A549 treated with Mapracorat at 1 μM for 4 hours (cell line): ENCODE data around the gene HLA-C. TPM values are rescaled to one million over a fixed set of nuclear protein-coding genes. Genes with fewer than 3 reads are reported as not detected.

Source experiments
- total RNA-seq: library from RNA; stranded (reverse); fragments of 200-300 nt; extraction: Qiagen RNA extraction; gene quantifications from 5 replicates; pipeline ENCODE4 v1.2.3, GENCODE V29; 2022

The HLA-C gene
- total RNA-seq: 40.6 to 57.1 TPM (median 52.8 TPM) in 5 replicates

DNA sequence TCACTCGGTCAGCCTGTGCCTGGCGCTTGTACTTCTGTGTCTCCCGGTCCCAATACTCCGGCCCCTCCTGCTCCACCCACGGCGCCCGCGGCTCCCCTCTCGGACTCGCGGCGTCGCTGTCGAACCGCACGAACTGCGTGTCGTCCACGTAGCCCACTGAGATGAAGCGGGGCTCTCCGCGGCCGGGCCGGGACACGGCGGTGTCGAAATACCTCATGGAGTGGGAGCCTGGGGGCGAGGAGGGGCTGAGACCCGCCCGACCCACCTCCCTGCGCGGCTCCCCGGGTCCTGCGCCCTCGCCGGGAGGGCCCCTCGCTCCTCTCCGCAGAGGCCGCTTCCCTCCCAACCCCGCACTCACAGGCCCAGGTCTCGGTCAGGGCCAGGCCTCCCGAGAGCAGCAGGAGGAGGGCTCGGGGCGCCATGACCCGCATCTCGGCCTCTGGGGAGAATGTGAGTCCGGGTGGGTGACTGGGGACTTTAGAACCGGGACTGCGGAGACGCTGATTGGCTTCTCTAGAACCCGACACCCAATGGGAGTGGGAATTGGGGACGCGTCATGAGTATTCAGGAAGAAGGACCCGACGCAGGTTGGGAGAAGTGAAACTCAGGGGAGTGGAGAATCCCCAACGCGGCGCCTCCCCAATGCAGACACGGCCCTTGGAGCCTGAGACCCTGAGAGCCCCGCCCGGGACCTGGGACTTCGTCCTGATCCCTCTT is at the start of gene HLA-C:
TSS of gene HLA-C (minus strand) at position 452 of the 717 bp plus-strand sequence. CDS start at position 431, 21 bp downstream.

Other genes with a start within 250 kb of the HLA-C start
- not detected in 5 replicates for gene C6orf15, start 159.5 kb downstream of the HLA-C start, total RNA-seq
- gene PSORS1C1, start 157.3 kb downstream of the HLA-C start, total RNA-seq: 4.2 to 5.7 TPM (median 4.4 TPM) in 5 replicates
- 0.05 TPM in 1 of 5 replicates, not detected in the others for gene CDSN, start 151.6 kb downstream of the HLA-C start, total RNA-seq
- gene PSORS1C2, start 133.0 kb downstream of the HLA-C start, total RNA-seq: not detected in 5 replicates
- gene CCHCR1, start 114.3 kb downstream of the HLA-C start, total RNA-seq: 6.2 to 7.8 TPM (median 7.3 TPM) in 5 replicates
- 13.4 to 15.6 TPM (median 14.8 TPM) in 5 replicates for gene TCF19, start 113.5 kb downstream of the HLA-C start, total RNA-seq
- 7.2 to 14.5 TPM (median 10.3 TPM) in 5 replicates for gene POU5F1, start 101.4 kb downstream of the HLA-C start, total RNA-seq
- gene HLA-B, start 85.1 kb upstream of the HLA-C start, total RNA-seq: 22.1 to 33.1 TPM (median 23.8 TPM) in 5 replicates
- gene MICA, start 131.5 kb upstream of the HLA-C start, total RNA-seq: 26.9 to 30.3 TPM (median 28.5 TPM) in 5 replicates
- gene MICB, start 226.1 kb upstream of the HLA-C start, total RNA-seq: 6.0 to 8.1 TPM (median 7.5 TPM) in 5 replicates